ENCODE measurements around the gene IL1RAPL2.

Gene IL1RAPL2

GRCh38 chrX:105179644-105180043, 613.6 kb downstream of the IL1RAPL2 start:
- Histone ChIP-seq H3K4me1 (ENCODE audit: insufficient read depth, insufficient read length) (no peaks in the 10 kb centered on the region), H3K9ac (ENCODE audit: insufficient read length, low read depth) (no peak overlapping the region), H3K9me3 (ENCODE audit: insufficient read depth, low read length) (no peaks in the 10 kb centered on the region), H3K4me3 (ENCODE audit: insufficient read length, low read depth) (no peak overlapping the region), H3K36me3 (ENCODE audit: insufficient read depth, insufficient read length, low read length) (no peaks in the 10 kb centered on the region), H3K27me3 (ENCODE audit: insufficient read depth, insufficient read length) (no peaks in the 10 kb centered on the region)
- no peak for DNase-seq (ENCODE audit: low read depth, low spot score)
- TF ChIP-seq ZNF274 (IDR thresholded peaks at IDR 0.05; ENCODE audit: low read depth, low read length) (no peak), YY1 (IDR thresholded peaks at IDR 0.05; ENCODE audit: insufficient read depth, insufficient read length) (no peak), SUZ12 (IDR thresholded peaks at IDR 0.05; ENCODE audit: extremely low read depth, insufficient read depth, insufficient read length) (no peak)

- TF ChIP-seq YY1 (IDR thresholded peaks at IDR 0.05; ENCODE audit: insufficient read depth, insufficient read length) (no peak), ZNF274 (IDR thresholded peaks at IDR 0.05; ENCODE audit: low read depth, low read length) (no peak), SUZ12 (IDR thresholded peaks at IDR 0.05; ENCODE audit: extremely low read depth, insufficient read depth, insufficient read length) (no peak)
- Histone ChIP-seq H3K4me1 (ENCODE audit: insufficient read depth, insufficient read length) (no peaks in the 10 kb centered on the region), H3K9ac (ENCODE audit: insufficient read length, low read depth) (no peak overlapping the region), H3K36me3 (ENCODE audit: insufficient read depth, insufficient read length, low read length) (no peaks in the 10 kb centered on the region), H3K27me3 (ENCODE audit: insufficient read depth, insufficient read length) (no peaks in the 10 kb centered on the region), H3K9me3 (ENCODE audit: insufficient read depth, low read length) (no peaks in the 10 kb centered on the region), H3K4me3 (ENCODE audit: insufficient read length, low read depth) (no peak overlapping the region)
- DNase-seq (ENCODE audit: low read depth, low spot score) = no peak
Measured at GRCh38 chrX:105189093-105189492, 623.1 kb downstream of the IL1RAPL2 start.

- Histone ChIP-seq H3K36me3 (ENCODE audit: insufficient read depth, insufficient read length, low read length) (no peaks in the 10 kb centered on the region), H3K4me3 (ENCODE audit: insufficient read length, low read depth) (no peak overlapping the region), H3K27me3 (ENCODE audit: insufficient read depth, insufficient read length) (no peaks in the 10 kb centered on the region), H3K9ac (ENCODE audit: insufficient read length, low read depth) (no peak overlapping the region), H3K9me3 (ENCODE audit: insufficient read depth, low read length) (no peaks in the 10 kb centered on the region), H3K4me1 (ENCODE audit: insufficient read depth, insufficient read length) (no peaks in the 10 kb centered on the region)
- DNase-seq (ENCODE audit: low read depth, low spot score) = no peak
- no peak for TF ChIP-seq ZNF274 (IDR thresholded peaks at IDR 0.05; ENCODE audit: low read depth, low read length)
- TF ChIP-seq YY1 (IDR thresholded peaks at IDR 0.05; ENCODE audit: insufficient read depth, insufficient read length) = no peak
- no peak for TF ChIP-seq SUZ12 (IDR thresholded peaks at IDR 0.05; ENCODE audit: extremely low read depth, insufficient read depth, insufficient read length)
Measured at GRCh38 chrX:105190252-105190853, 624.4 kb downstream of the IL1RAPL2 start.

GRCh38 chrX:105191878-105192277, 625.9 kb downstream of the IL1RAPL2 start:
- no peaks in the 10 kb centered on the region for H3K9me3 ChIP-seq (ENCODE audit: insufficient read depth, low read length)
- H3K27me3 ChIP-seq (ENCODE audit: insufficient read depth, insufficient read length) = no peaks in the 10 kb centered on the region
- no peak overlapping the region for H3K4me3 ChIP-seq (ENCODE audit: insufficient read length, low read depth)
- no peaks in the 10 kb centered on the region for H3K36me3 ChIP-seq (ENCODE audit: insufficient read depth, insufficient read length, low read length)
- peak; percentile 25 for DNase-seq (ENCODE audit: low read depth, low spot score)
- TF ChIP-seq YY1 (IDR thresholded peaks at IDR 0.05; ENCODE audit: insufficient read depth, insufficient read length) (no peak), SUZ12 (IDR thresholded peaks at IDR 0.05; ENCODE audit: extremely low read depth, insufficient read depth, insufficient read length) (no peak), ZNF274 (IDR thresholded peaks at IDR 0.05; ENCODE audit: low read depth, low read length) (no peak)
- no peak overlapping the region for H3K9ac ChIP-seq (ENCODE audit: insufficient read length, low read depth)
- H3K4me1 ChIP-seq (ENCODE audit: insufficient read depth, insufficient read length) = no peaks in the 10 kb centered on the region

- no peak for DNase-seq (ENCODE audit: low read depth, low spot score)
- Histone ChIP-seq H3K4me3 (ENCODE audit: insufficient read length, low read depth) (no peak overlapping the region), H3K9me3 (ENCODE audit: insufficient read depth, low read length) (no peaks in the 10 kb centered on the region), H3K27me3 (ENCODE audit: insufficient read depth, insufficient read length) (no peaks in the 10 kb centered on the region), H3K36me3 (ENCODE audit: insufficient read depth, insufficient read length, low read length) (no peaks in the 10 kb centered on the region), H3K4me1 (ENCODE audit: insufficient read depth, insufficient read length) (no peaks in the 10 kb centered on the region), H3K9ac (ENCODE audit: insufficient read length, low read depth) (no peak overlapping the region)
- no peak for TF ChIP-seq SUZ12 (IDR thresholded peaks at IDR 0.05; ENCODE audit: extremely low read depth, insufficient read depth, insufficient read length)
- no peak for TF ChIP-seq YY1 (IDR thresholded peaks at IDR 0.05; ENCODE audit: insufficient read depth, insufficient read length)
- no peak for TF ChIP-seq ZNF274 (IDR thresholded peaks at IDR 0.05; ENCODE audit: low read depth, low read length)
Measured at GRCh38 chrX:105209406-105209805, 643.4 kb downstream of the IL1RAPL2 start.

- DNase-seq (ENCODE audit: low read depth, low spot score) = no peak
- TF ChIP-seq YY1 (IDR thresholded peaks at IDR 0.05; ENCODE audit: insufficient read depth, insufficient read length) (no peak), SUZ12 (IDR thresholded peaks at IDR 0.05; ENCODE audit: extremely low read depth, insufficient read depth, insufficient read length) (no peak), ZNF274 (IDR thresholded peaks at IDR 0.05; ENCODE audit: low read depth, low read length) (no peak)
Measured at GRCh38 chrX:105210258-105210657, 644.3 kb downstream of the IL1RAPL2 start.

GRCh38 chrX:105211066-105211575, 645.1 kb downstream of the IL1RAPL2 start:
- Histone ChIP-seq H3K9me3 (ENCODE audit: insufficient read depth, low read length) (no peaks in the 10 kb centered on the region), H3K27me3 (ENCODE audit: insufficient read depth, insufficient read length) (no peaks in the 10 kb centered on the region), H3K36me3 (ENCODE audit: insufficient read depth, insufficient read length, low read length) (no peaks in the 10 kb centered on the region), H3K4me1 (ENCODE audit: insufficient read depth, insufficient read length) (no peaks in the 10 kb centered on the region), H3K9ac (ENCODE audit: insufficient read length, low read depth) (no peak overlapping the region), H3K4me3 (ENCODE audit: insufficient read length, low read depth) (no peak overlapping the region)
- DNase-seq (ENCODE audit: low read depth, low spot score) = no peak
- TF ChIP-seq ZNF274 (IDR thresholded peaks at IDR 0.05; ENCODE audit: low read depth, low read length) (no peak), SUZ12 (IDR thresholded peaks at IDR 0.05; ENCODE audit: extremely low read depth, insufficient read depth, insufficient read length) (no peak), YY1 (IDR thresholded peaks at IDR 0.05; ENCODE audit: insufficient read depth, insufficient read length) (no peak)

More at GRCh38 chrX:105210258-105210657, 644.3 kb downstream of the IL1RAPL2 start:
- Histone ChIP-seq H3K36me3 (ENCODE audit: insufficient read depth, insufficient read length, low read length) (no peaks in the 10 kb centered on the region), H3K9ac (ENCODE audit: insufficient read length, low read depth) (no peak overlapping the region), H3K4me1 (ENCODE audit: insufficient read depth, insufficient read length) (no peaks in the 10 kb centered on the region), H3K9me3 (ENCODE audit: insufficient read depth, low read length) (no peaks in the 10 kb centered on the region), H3K27me3 (ENCODE audit: insufficient read depth, insufficient read length) (no peaks in the 10 kb centered on the region), H3K4me3 (ENCODE audit: insufficient read length, low read depth) (no peak overlapping the region)

All from NT2/D1 (cell line).